GM18505 (cell line): ENCODE results near the gene CCDC186.
"Not testable (repeated sequence)": the region's sequence is repeated elsewhere in the genome, so short reads cannot be mapped to it uniquely, and the experiment has no call there.

Experiments
- ATAC-seq: cut with Tn5 transposase; IDR thresholded peaks from one replicate; pipeline ENCODE4 v1.9.1; 2021; ENCODE audit not compliant: unreplicated experiment
- POLR2A ChIP-seq: IDR thresholded peaks from 4 replicates; pipeline ENCODE4 v1.6.1; 2011; ENCODE audit warnings: borderline replicate concordance; ENCODE audit not compliant: insufficient read depth, insufficient read length; ENCODE audit errors: extremely low read depth

The CCDC186 gene

DNA sequence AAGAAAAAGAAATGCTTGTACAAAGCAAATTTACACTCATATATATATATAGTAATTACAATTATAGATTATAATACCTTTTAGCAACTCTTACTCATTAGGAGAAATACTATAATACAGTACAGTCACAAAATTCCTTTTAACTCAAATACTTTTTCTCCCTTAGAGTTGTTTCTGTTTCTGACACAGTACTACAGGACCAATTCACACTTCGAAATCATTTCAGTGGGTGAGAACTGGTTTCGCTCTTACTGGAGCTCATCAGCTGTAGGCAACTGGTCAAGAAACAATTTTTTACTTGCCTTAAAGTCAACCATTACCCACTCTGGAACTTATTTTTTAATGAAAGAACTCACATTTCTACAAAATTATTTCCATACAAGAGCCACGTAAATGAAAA lies 6.0 kb downstream of the CCDC186 start:
- no peak for TF ChIP-seq POLR2A
- no peak for ATAC-seq

GRCh38 chr10:114166494-114166893 lies 7.5 kb downstream of the CCDC186 start:
- no peak for ATAC-seq
- no peak for TF ChIP-seq POLR2A

GRCh38 chr10:114166043-114166442 lies 8.0 kb downstream of the CCDC186 start:
- no peak for ATAC-seq
- no peak for TF ChIP-seq POLR2A

GRCh38 chr10:114163062-114163461 lies 10.9 kb downstream of the CCDC186 start:
- TF ChIP-seq POLR2A, result no peak
- ATAC-seq, result no peak

DNA sequence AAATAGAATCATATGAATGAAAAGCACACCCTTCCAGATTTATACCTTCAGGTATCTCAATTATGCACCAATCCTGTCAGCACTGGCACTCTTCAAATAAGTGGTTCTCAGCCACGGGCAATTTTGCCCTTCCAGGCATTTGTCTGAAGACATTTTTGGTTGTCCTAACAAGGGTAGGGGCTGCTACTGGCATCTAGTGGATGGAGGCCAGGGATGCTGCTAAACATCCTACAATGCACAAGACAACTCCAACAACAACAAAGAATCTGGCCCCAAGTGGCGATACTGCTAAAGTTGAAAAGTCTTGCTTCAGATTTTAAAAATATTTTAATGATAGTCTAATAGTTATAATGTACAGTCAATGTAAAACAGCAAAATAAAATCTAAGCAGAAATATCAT lies 16.1 kb downstream of the CCDC186 start:
- ATAC-seq, result no peak
- no peak for TF ChIP-seq POLR2A

- ATAC-seq, result no peak
- TF ChIP-seq POLR2A, result no peak
Measured at GRCh38 chr10:114151892-114152291, 22.1 kb downstream of the CCDC186 start.

GRCh38 chr10:114151486-114151885 lies 22.5 kb downstream of the CCDC186 start:
- no peak for TF ChIP-seq POLR2A
- no peak for ATAC-seq

GRCh38 chr10:114149476-114149875 lies 24.5 kb downstream of the CCDC186 start:
- not testable (repeated sequence) for ATAC-seq

DNA sequence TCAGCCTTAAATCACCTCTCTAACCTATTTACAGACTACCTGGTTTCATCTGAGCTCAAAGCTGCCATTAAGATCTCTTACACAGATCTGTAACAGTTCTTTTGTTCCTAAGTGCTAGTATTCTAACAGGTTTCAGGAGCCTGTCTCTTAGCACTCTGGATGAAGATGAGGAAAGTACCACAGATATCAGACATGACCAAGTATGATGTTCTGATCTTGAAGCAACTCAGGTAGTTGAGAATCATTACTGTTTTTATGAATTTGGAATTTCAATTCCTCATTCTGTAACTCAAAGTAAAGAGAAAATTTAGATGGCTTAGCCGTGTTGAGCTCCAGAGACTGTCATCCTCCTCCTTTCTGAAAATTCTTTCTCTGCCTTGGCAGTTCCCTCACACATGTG lies 30.8 kb downstream of the CCDC186 start:
- no peak for TF ChIP-seq POLR2A
- no peak for ATAC-seq

DNA sequence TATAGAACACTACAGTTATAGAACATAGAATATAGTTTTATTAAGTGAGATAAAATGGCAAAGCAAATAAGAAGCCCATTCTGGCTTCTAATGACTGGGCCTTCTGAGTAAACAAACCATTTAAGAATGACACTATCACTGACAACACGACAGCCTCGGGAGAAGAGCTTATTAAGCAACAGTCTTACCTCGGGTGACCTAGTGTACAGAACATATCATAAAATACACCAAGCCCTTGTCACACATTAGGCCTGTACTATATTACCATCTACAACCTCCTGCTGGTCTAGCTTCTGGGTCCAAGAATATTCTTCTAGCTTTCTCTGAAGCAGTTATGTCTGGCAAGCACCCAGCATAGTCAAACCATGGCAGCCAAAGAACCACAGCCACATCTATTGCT lies 32.0 kb downstream of the CCDC186 start:
- ATAC-seq, result no peak
- TF ChIP-seq POLR2A, result no peak

DNA sequence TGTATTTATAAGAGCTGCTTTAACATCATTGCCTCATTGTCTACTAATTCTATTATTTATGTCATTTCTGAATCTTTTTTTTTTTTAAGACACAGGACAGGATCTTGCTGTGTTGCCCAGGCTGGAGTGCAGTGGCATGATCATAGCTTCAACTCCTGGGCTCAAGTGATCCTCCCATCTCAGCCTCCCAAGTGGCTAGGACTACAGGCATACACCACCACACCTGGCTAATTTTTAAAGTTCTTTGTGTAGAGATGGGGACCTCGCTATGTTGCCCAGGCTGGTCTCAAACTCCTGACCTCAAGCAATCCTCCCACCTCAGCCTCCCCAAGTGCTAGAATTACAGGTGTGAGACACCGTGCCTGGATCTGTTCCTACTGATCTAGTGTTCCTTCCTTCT lies 33.2 kb downstream of the CCDC186 start:
- ATAC-seq, result not testable (repeated sequence)

DNA sequence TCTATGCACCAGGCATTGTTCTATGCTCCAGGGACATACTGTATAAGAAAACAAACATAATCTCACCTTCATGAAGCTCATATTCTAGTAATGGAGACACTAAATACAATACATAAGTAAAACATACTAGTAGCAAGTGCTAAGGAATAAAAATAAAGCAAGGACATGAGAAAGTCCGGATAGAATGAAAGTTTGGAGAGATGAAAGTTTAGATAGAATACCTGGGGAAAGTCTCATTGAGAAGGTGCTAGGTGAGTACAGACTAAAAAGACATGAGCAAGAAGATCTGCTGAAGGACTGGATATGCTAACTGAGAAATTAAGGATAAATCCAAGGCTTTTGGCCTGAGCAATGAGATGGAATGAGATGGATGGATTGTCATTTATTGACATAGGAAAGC lies 34.0 kb downstream of the CCDC186 start:
- TF ChIP-seq POLR2A, result no peak
- ATAC-seq, result no peak

GRCh38 chr10:114138581-114138980 lies 35.4 kb downstream of the CCDC186 start:
- no peak for TF ChIP-seq POLR2A
- ATAC-seq, result no peak

DNA sequence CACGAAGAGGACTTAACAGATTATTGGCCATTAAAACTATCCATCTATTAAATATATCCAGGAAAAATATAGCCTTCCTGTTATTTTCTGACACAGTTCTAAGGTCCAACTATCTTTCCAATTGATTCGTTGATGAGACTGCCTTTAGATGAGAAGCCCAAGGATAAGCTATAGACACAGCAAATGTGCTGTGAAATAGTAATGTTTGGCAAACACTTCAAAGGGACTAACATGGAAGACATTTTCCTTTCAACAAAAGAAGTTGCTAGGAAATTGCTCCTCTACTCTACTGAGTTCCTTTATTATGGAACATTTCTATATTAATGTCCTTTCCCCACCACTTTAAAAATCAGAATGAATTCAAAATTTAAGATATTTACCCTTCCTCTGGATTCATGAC lies 38.5 kb downstream of the CCDC186 start:
- no peak for TF ChIP-seq POLR2A
- no peak for ATAC-seq

- peak; percentile 82 for ATAC-seq
Measured at GRCh38 chr10:114131094-114131493, 42.9 kb downstream of the CCDC186 start.

More at GRCh38 chr10:114131094-114131493, 42.9 kb downstream of the CCDC186 start:
- no peak for TF ChIP-seq POLR2A
